HG03196 (cell line): Measurements from ENCODE around the gene TOX3.

Source experiments
- ATAC-seq: cut with Tn5 transposase; IDR thresholded peaks from one replicate; pipeline ENCODE4 v1.9.1; 2021; ENCODE audit not compliant: unreplicated experiment

TOX3 gene

DNA sequence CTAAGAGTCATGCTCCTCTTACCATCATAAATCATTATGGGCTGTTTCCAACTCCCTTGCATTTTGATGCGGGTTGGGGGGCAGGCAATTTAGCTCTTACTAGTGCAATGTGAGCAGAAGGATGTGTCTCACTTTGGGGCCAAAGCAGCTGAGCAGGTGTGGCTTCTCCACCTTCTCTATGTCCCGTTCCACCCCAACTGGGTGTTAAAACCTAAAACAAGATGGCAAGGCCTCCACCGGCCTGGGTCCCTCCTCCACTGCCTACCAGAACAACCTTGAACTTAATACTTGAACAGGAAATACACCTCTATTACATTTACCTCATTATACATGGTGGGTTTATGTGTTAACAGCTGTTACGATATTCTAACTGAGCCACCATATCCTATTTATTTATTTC is 52.8 kb downstream of the TOX3 start:
- ATAC-seq: no peak

DNA sequence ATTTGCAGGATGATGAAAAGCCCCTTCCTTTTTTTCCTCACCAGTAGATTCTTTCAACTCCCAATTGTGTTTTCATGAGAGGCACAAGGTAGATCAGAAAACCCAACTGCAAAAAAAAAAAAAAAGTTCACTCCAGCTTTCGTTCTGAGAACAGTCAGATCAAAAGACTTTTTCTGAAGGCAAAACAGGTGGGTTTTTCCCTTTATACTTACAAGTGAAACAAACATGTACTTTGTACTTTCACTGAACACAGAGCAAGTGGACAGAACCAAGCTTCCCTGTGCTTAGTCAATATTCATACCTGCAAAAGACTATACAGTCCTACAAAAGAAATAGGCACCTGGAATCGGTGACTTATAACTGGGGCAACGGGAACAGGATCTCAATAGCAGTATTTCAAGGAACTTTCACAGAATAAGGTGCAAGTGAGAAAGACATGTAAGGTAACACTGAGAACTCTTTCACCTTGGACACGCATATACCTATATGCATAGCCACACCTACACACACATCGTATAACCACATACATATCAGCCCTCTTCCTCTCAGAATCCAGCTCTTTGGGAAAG is 54.1 kb downstream of the TOX3 start:
- ATAC-seq: no peak

DNA sequence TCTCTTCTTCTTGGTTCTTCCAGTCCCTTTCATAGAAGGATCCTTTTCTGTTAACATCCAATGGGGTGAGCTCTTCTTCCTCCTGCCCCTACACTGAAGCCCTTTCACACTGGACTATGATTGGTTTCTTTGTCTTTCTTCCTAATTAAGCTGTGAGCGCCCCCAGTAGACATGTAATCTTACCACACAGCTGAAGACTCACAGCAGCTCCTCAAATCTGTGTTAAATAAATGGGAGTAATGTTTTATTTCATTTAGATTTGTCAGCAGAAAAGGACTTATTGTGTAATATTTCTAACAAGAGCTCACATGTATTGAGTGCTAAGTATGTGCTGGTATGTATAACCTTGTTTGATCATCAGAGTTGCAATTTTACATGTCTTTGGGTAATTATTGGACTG is 55.7 kb downstream of the TOX3 start:
- no peak for ATAC-seq

DNA sequence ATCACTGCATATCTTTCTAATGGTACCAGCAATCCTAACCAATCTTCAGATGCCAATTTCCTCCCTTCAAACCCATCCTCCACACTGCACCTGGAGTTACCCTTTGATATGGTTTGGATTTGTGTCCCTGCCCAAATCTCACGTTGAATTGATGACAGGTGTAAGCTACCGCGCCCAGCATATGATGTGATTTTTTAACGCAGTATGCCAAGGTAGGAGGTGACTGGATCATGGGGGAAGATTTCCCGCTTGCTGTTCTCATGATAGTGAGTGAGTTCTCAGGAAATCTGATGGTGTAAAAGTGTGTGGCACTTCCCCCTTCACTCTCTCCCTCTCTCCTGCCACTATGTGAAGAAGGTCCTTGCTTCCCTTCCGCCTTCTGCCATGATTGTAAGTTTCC is 57.0 kb downstream of the TOX3 start:
- ATAC-seq: no peak

DNA sequence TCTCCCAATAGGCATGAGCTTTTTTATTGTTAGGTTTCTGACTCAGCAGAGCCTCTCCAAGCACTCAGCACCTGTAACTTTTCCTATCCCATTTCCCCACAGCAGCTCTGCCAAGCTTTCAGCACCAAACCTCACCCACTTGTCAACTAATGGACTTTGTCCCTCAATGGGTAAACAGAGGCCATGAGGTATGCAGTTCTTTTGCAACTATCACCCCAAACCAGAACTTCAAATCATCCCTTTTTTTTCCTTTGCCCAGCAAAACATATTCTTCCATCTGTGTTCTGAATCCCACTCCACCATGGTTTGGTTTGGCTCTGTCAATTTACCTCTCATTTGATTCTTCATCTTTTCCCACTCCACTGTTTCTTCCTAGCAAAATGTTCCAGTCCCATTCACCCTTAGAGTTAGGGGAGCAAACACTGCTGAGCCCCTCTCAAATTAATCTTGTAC is 58.1 kb downstream of the TOX3 start:
- no peak for ATAC-seq

DNA sequence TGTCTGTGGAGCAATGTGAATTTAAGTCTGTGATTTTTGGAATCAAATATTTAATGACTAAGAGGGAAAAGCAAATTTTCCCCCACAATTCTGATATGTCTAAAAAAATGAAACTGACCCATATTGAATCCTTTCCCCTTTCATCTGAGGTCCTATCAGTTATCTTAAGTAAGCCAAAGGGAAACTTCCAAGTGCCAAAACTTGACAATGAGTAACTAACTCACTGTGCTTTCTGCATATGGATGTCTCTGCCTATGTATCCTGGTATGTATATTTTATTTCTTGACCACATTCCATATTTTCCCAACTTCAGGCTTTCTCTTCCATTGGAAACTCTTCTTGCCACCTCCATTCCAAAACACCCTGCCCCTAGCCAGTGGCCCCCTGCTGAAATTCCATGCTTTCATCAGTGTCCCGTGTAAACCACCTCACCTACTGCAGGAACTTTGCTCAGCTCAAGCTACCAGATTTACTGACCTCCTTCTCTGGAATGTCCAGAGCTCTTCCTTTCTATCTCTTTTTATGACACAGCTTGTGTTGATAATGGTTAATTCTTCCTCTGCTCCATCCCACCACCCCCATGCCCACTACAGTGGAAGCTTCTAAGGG is 59.0 kb downstream of the TOX3 start:
- no peak for ATAC-seq

DNA sequence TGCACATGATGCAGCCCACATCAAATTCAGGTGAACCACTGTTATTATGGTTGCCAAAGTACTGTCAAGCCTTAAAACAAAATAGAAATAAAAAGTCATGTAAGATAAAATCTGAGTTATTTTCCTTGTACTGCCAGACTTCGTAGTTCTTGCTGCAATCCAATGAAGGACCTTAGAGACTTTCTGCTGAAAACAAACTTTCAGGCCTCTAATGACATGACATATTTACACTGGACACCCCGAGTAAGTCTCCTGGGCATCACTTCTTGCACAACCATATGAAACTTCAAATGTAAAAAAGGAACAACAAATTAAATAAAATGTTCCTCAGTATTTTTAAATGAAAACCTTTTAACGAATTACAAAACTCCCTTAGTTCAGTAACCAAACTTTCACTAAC is 66.7 kb downstream of the TOX3 start:
- no peak for ATAC-seq

DNA sequence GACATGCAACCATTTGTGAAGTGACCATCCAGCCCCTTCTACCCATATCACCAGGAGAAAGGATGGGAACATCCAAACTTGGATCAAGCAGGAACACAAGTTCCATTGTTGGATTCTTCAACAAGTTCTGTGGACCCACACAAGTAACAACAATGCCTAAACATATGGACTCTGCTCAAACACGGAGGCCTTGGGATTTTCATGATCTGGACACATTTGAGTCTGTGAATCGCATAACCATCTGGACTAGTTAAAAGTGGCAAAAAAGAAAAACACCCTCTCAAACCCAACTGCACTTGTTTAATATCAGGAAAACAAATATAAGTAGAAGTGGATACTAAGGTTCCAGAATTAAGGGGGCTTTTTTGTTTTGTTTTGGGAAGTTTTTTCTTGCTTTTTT is 70.8 kb downstream of the TOX3 start:
- ATAC-seq: no peak

DNA sequence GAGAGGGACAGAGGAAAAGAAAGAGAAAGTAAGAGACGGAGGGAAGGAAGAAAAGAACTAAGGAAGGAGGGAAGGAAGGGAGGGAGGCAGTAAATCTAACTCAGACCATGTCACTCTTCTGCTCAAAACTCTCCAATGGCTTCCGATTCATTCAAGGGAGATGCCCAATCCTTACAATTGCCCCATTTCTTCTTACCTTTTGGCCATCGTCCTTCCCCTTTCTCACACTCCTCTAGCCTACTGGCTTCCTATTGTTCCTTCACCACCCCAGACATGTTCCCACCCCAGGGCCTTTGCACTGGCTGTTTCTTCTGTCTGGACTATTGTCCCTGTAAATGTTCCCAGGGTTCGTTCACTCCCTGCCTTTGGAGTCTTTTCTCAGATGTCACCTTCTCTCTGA is 72.3 kb downstream of the TOX3 start:
- ATAC-seq: no peak

DNA sequence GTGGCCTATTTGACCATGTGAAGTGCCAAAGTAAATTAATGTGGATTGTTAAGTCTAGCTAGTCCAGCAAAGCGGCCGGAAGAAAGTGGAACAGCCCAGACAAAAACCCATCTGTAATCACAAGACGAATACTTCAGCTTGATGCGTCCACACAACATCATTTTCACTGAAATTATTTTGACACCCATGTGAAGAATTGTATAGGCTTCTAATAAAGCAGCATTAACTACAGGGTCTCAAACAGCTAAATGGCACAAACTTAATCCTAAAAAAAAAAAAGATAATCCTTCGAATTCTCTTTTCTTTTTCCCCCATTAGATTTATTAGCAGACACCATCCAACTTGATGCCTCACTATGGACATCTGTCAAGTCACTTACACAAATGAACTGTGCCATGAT is 73.8 kb downstream of the TOX3 start:
- no peak for ATAC-seq

DNA sequence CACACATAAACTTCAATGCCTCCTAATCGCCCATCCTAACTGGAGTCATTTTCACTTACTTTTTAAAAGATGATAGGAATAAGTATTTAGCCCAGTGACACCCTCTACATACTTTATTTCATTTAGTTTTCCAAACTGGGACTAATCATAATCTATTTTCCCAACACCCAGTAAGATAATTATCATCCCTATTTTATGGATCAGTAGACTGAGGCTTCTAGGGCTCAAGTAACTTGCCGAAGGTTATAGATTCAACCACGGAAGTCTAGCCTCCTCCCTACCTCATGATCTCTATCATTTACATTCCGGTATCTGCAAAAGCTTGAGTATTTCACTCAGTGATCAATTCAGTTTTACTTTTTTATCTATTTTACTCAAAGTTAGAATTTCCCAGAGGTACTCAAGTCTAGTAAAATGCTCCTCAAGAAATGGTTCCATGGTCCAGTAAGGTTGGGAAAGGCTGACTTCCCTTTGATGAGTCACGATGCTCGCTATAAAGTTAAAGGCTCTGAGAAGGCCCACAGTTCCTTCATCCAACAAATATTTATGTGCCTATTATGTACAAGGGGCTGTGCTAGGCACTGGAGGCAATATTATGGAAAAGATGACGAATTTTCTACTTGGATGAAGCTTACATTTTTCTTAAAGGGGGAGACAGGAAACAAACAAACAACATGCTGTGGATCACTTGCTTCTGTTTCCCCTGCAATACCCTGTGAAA is 75.1 kb downstream of the TOX3 start:
- ATAC-seq: no peak

DNA sequence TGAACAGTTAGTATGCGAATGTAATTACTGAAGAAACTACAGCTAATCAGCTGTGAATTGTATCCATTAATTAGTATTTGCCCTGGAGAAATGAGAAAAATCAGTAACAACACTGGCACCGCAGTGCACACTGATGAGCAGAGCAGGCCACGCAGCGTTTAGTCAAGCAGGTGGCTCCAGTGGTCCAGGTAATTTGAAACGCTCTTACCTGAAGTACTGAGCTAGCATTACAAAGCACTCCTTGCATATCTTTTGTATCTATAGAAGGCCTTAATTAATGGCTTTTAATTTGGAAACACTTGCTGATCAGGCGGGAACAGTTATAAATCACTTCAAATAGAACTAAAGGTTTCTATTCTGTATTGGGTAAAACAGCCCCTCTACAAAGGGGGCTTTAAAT is 76.4 kb downstream of the TOX3 start:
- ATAC-seq: no peak

DNA sequence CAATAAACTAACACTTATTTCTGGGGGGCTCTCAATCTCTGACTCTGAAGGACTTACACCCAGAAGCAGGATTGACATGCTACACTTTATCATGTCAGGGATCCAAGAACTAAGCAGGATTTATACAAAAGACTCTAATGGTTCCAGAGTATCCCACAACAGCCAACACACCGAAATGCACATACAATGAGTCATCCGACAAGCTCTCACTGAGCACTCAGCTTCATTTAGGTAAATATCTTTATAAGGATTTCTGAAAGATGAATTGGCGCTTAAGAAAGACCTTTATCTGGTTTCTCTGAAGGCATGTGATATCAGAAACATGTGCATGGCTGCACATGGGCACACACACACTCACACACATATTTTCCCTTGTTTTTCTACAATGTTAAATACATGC is 77.2 kb downstream of the TOX3 start:
- no peak for ATAC-seq

DNA sequence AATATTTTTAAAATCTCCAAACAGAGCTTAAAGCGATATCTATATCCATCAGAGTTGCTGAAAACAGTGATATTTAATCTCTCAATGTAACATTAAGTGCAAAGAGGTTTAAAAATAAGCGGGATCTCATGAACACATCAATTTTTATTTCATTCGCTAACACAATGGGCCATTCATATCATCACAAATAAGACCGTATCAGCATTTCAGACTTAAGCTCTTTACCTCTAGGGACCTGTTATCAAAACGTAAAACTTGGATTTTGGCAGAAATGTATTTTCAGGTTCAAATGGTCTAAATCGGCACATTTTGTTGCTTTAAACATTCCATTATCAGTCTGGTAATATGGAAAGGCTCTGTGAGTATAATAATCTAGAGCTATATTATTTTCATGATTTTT is 77.9 kb downstream of the TOX3 start:
- no peak for ATAC-seq

DNA sequence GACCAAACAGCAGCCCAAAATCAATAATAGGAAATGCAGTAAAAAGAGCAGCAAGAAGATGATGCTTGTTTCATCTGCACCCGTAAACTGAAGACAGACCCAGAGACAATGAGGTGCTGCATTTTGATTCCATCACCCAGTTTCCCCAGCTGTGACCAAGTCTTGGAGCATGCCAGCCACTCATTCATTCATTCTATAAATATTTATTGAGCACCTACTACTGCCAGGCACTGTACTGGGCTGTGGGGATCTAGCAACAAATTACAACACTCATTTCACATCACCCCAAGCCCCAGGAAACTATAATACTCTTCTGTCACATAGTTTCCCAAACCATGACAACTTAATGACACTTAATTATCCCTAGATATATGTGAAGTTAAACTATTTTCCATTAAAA is 79.2 kb downstream of the TOX3 start:
- no peak for ATAC-seq

DNA sequence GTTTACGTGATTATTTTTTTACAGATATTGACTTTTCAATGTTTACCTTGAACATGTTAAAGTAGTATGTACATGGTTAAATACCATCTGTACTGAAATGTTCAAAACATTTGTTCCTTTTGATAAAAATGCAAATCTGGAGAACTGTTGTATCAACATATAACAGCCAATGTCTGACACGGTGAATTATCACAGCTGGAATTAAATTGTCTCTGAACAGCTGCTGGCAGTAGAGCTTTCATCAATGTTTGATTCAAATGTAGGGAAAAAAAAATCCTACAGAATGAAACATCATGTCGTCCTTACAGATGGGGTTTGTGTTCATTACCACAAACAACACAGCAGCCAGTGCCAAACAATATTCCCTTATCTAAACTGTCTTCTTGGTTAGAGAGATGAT is 79.9 kb downstream of the TOX3 start:
- ATAC-seq: no peak

DNA sequence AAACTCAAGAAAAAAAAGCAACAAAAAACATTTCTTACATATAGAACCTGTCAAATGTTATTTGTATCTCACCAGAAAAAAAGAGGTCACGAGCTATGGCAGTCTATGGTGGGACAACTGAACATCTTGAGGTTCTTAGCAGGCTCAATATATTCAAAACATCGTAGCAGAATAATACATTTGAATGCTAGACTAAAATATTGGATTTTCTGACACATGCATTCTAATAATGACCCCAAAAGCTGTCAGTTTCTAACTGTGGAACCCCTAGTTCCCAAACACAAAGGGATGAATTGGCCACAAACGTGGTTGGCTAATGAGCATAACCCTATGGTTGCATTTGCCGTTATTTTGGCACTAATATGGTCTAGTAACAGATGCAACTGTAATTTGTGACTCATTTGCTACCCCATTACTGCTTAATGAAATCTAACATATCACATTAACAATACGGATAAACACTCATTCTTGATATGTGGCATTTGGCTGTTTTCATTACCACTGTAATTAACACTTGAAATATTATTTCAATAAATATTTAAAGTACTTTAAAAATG is 81.2 kb downstream of the TOX3 start:
- no peak for ATAC-seq

DNA sequence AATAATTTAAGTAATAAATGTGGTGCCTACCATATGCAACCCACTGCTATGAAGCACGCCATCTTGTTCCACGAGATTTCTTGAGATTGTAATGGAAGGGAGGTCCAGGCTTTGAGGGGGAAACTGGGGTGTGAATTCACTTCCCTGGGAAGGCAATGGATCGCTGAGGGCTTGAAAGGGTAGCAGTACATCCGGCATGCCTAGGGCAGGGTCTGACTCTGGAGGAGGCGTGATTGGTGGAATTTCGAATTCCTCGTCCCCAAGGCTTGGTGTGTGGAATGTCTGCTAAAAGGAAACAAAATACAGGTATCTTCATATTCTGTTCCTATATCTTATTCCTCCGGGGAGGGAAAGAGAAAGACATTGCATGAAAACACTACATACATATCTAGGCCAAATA is 83.0 kb downstream of the TOX3 start:
- ATAC-seq: no peak

DNA sequence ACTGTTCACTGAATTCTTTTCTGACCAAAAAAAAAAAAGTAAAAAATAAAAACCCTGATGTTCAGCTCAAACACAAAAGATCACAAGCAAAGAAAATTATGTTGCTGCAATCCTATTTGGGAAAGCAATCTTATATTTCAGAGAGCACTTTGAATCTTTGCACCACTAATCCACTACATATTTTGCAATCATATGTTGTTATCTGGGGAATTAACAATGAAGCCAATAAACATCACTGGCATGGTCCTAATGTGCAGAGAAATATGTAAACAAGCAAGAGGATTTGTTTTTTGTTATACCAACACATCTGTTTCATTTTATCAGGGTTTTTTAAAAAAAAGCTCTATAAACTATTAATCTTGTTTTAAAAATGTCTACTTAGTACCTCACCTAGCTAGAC is 84.1 kb downstream of the TOX3 start:
- no peak for ATAC-seq

DNA sequence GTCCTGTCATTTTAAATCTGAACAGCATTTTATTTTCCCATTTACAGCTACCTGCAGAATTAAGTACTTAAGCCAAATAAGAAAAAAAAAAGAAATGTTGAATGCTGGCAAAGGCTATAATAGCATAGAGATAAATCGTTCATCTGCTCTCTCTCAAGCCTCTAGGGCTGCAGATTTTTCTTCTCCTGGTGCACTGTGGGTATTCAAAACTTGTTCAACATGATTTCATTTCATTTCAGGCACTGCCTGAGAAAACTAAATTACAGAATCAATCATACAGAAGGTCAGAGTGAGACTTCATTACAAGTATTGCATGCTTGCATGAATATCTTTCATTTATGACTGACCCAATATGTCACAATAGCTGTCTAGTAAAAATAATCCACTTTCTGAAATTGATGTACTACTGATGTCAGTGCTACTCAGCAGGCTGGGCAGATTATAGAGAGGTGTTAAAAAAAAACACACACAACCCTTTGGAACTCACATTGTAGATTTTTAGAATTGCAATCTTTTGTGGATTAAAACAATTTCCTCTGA is 86.2 kb downstream of the TOX3 start:
- ATAC-seq: no peak

DNA sequence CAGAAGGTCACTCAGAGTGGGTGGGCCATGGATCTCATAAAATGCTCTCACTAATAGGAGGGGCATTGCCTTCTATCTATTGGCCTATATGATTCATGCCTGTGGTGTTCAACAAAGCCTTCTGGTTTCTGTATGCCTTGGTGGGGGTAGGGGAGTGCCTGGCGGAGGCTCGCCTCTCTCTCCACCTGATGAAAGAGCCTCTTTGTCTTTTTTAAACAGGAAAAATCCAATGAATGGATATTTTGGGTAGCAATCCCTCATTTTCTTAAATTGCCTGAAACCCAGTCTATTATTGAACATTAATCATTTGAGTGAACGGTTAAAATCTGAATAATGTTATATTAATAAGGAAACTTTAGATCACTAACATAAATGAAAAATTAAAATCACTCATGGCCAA is 90.6 kb downstream of the TOX3 start:
- no peak for ATAC-seq
